Fibroblast of lung (primary cell): ENCODE measurements around the gene COL28A1.

Experiments used
- CTCF ChIP-seq, 2 donors: IDR thresholded peaks in 1 of 2; conservative IDR thresholded peaks in 1 of 2; 1 replicate in 1 of 2; 2 replicates in 1 of 2; pipeline ENCODE4 v1.5.1; 2011 to 2012; ENCODE audit warnings: low read length in 2 of 2, control low read depth in 1 of 2, inconsistent platforms in 1 of 2, low read depth in 1 of 2, mild to moderate bottlenecking in 1 of 2
- EZH2 ChIP-seq: IDR thresholded peaks from 2 replicates; pipeline ENCODE4 v1.5.1; 2012; ENCODE audit warnings: low read length, control low read depth, mild to moderate bottlenecking; ENCODE audit errors: missing control alignments

DNA sequence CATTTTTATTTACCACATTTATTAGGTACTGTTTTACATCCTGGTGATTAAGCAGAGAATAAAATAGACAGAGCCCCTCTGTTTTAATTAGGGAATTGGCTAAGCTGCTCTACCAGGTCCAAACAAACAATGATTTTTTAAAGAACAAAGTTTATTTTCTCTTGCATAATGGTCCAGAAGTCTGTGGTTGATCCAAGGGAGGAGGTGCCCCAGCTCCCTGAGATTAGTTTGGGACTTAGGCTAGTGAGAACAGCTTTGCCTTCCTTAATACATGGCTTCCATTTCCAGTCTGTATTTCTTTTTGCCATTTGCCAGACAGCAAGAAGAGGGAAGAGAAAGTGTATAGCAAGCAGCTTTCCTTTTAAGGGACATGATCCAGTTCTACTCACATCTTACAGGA is 28.1 kb upstream of the COL28A1 start:
- no peak for TF ChIP-seq CTCF (conservative IDR thresholded peaks at IDR 0.05 in 1 of 2, IDR thresholded peaks at IDR 0.05 in 1 of 2; ENCODE audit: low read depth in 1 of 2, low read length in 2 of 2)
- no peak for TF ChIP-seq EZH2
